HPDE6-E6E7 (cell line): ENCODE data around the gene PTPRN2.
"Not testable (repeated sequence)": the region's sequence is repeated elsewhere in the genome, so short reads cannot be mapped to it uniquely, and the experiment has no call there.

Source experiments
- DNase-seq: peaks from one replicate; pipeline ENCODE4 v3.0.0; 2011; ENCODE audit warnings: missing footprints; ENCODE audit errors: extremely low spot score

The PTPRN2 gene

GRCh38 chr7:157980341-157980731 lies 607.3 kb downstream of the PTPRN2 start:
- DNase-seq: not testable (repeated sequence)

GRCh38 chr7:157979636-157980340 lies 607.8 kb downstream of the PTPRN2 start:
- DNase-seq: no peak

- no peak for DNase-seq
Observed at GRCh38 chr7:157978766-157979165, 608.9 kb downstream of the PTPRN2 start.

GRCh38 chr7:157977717-157978496 lies 609.7 kb downstream of the PTPRN2 start:
- DNase-seq: no peak

GRCh38 chr7:157977306-157977705 lies 610.3 kb downstream of the PTPRN2 start:
- no peak for DNase-seq

- no peak for DNase-seq
Observed at GRCh38 chr7:157976406-157976805, 611.2 kb downstream of the PTPRN2 start.

GRCh38 chr7:157975401-157976372 lies 611.9 kb downstream of the PTPRN2 start:
- no peak for DNase-seq

GRCh38 chr7:157974678-157975230 lies 612.9 kb downstream of the PTPRN2 start:
- no peak for DNase-seq

- no peak for DNase-seq
Observed at GRCh38 chr7:157973971-157974677, 613.5 kb downstream of the PTPRN2 start.

- no peak for DNase-seq
Observed at GRCh38 chr7:157972914-157973313, 614.7 kb downstream of the PTPRN2 start.

- no peak for DNase-seq
Observed at GRCh38 chr7:157971501-157971900, 616.1 kb downstream of the PTPRN2 start.

- no peak for DNase-seq
Observed at GRCh38 chr7:157970744-157971143, 616.9 kb downstream of the PTPRN2 start.

- DNase-seq: no peak
Observed at GRCh38 chr7:157969995-157970394, 617.6 kb downstream of the PTPRN2 start.

GRCh38 chr7:157966490-157966889 lies 621.1 kb downstream of the PTPRN2 start:
- no peak for DNase-seq

- no peak for DNase-seq
Observed at GRCh38 chr7:157964521-157964920, 623.1 kb downstream of the PTPRN2 start.

GRCh38 chr7:157964016-157964415 lies 623.6 kb downstream of the PTPRN2 start:
- DNase-seq: no peak

- DNase-seq: no peak
Observed at GRCh38 chr7:157963526-157963925, 624.1 kb downstream of the PTPRN2 start.

GRCh38 chr7:157962458-157963306 lies 624.9 kb downstream of the PTPRN2 start:
- no peak for DNase-seq

GRCh38 chr7:157961731-157962457 lies 625.7 kb downstream of the PTPRN2 start:
- no peak for DNase-seq
